ENCODE results near the gene SGIP1. TPM values are rescaled to one million over a fixed set of nuclear protein-coding genes. Genes with fewer than 3 reads are reported as not detected.

Gene SGIP1
- total RNA-seq, 2 donors from 2014 or later, result 3.1 TPM; not detected in 1

GRCh38 chr1:66553846-66554245, 19.9 kb downstream of the SGIP1 start:
- Histone ChIP-seq H3K27me3 (no peaks in the 10 kb centered on the region), H3K27ac (no peak overlapping the region), H3K36me3 (replicated peaks in 1 of 2; ENCODE audit: insufficient read depth in 1 of 2, low read depth in 2 of 2) (no peaks in the 10 kb centered on the region), H3K4me3 (no peak overlapping the region), H3K9me3 (no peaks in the 10 kb centered on the region), H3K4me1 (no peaks in the 10 kb centered on the region)
- ATAC-seq (no peak), DNase-seq (no peak)
- 92 to 95% methylated on average over 1 of the region's 1 CpG for WGBS, 2 donors
- intact Hi-C loops (cut with DNase I), result no loop called here
- no peak for TF ChIP-seq CTCF (IDR thresholded peaks at IDR 0.05)
- no peak for TF ChIP-seq POLR2A (IDR thresholded peaks at IDR 0.05)

GRCh38 chr1:66556161-66556611, 22.2 kb downstream of the SGIP1 start:
- Histone ChIP-seq H3K9me3 (no peaks in the 10 kb centered on the region), H3K27me3 (no peaks in the 10 kb centered on the region), H3K36me3 (replicated peaks in 1 of 2; ENCODE audit: insufficient read depth in 1 of 2, low read depth in 2 of 2) (no peaks in the 10 kb centered on the region), H3K27ac (no peak overlapping the region), H3K4me1 (no peaks in the 10 kb centered on the region), H3K4me3 (no peak overlapping the region)
- no peak for ATAC-seq
- WGBS, 2 donors, result 73 to 76% methylated on average over 5 to 7 of the region's 7 CpGs
- DNase-seq, result no peak
- intact Hi-C loops (cut with DNase I), result no loop called here
- TF ChIP-seq POLR2A (IDR thresholded peaks at IDR 0.05) (no peak), CTCF (IDR thresholded peaks at IDR 0.05) (no peak)

- ATAC-seq (no peak), DNase-seq (no peak)
- Histone ChIP-seq H3K4me3 (no peak overlapping the region), H3K27me3 (no peaks in the 10 kb centered on the region), H3K36me3 (replicated peaks in 1 of 2; ENCODE audit: insufficient read depth in 1 of 2, low read depth in 2 of 2) (no peaks in the 10 kb centered on the region), H3K9me3 (no peaks in the 10 kb centered on the region), H3K27ac (no peak overlapping the region), H3K4me1 (no peaks in the 10 kb centered on the region)
- WGBS, 2 donors, result 29 to 50% methylated on average over 1 of the region's 1 CpG
- no peak for TF ChIP-seq CTCF (IDR thresholded peaks at IDR 0.05)
- TF ChIP-seq POLR2A (IDR thresholded peaks at IDR 0.05), result no peak
- intact Hi-C loops (cut with DNase I), result no loop called here
These were observed 23.2 kb downstream of the SGIP1 start for GRCh38 chr1:66557157-66557556.

- Histone ChIP-seq H3K4me1 (no peaks in the 10 kb centered on the region), H3K27me3 (no peaks in the 10 kb centered on the region), H3K9me3 (no peaks in the 10 kb centered on the region), H3K4me3 (no peak overlapping the region), H3K27ac (no peak overlapping the region), H3K36me3 (replicated peaks in 1 of 2; ENCODE audit: insufficient read depth in 1 of 2, low read depth in 2 of 2) (no peaks in the 10 kb centered on the region)
- no peak for DNase-seq
- ATAC-seq, result no peak
- WGBS, 2 donors, result 69 to 77% methylated on average over 4 of the region's 4 CpGs
- no peak for TF ChIP-seq CTCF (IDR thresholded peaks at IDR 0.05)
- TF ChIP-seq POLR2A (IDR thresholded peaks at IDR 0.05), result no peak
- intact Hi-C loops (cut with DNase I), result no loop called here
These were observed 25.6 kb downstream of the SGIP1 start for GRCh38 chr1:66559517-66559916.

GRCh38 chr1:66562561-66562960, 28.6 kb downstream of the SGIP1 start:
- Histone ChIP-seq H3K27me3 (no peaks in the 10 kb centered on the region), H3K4me1 (no peaks in the 10 kb centered on the region), H3K27ac (no peak overlapping the region), H3K36me3 (replicated peaks in 1 of 2; ENCODE audit: insufficient read depth in 1 of 2, low read depth in 2 of 2) (no peaks in the 10 kb centered on the region), H3K9me3 (no peaks in the 10 kb centered on the region), H3K4me3 (no peak overlapping the region)
- WGBS, 2 donors, result 64 to 68% methylated on average over 3 of the region's 3 CpGs
- TF ChIP-seq CTCF (IDR thresholded peaks at IDR 0.05), result no peak
- TF ChIP-seq POLR2A (IDR thresholded peaks at IDR 0.05), result no peak
- intact Hi-C loops (cut with DNase I), result no loop called here
- DNase-seq (no peak), ATAC-seq (no peak)
